ENCODE results near the gene AHI1. TPM values are rescaled to one million over a fixed set of nuclear protein-coding genes. Genes with fewer than 3 reads are reported as not detected.

AHI1 gene
- total RNA-seq, 2 donors from 2014 or later: 18.0 to 37.9 TPM

GRCh38 chr6:135234492-135234780 lies 263.1 kb downstream of the AHI1 start:
- Histone ChIP-seq H3K4me1 (replicated peaks) (no peaks in the 10 kb centered on the region), H3K36me3 (no peaks in the 10 kb centered on the region), H3K27ac (no peak overlapping the region), H3K9me3 (no peaks in the 10 kb centered on the region), H3K4me3 (no peak overlapping the region), H3K27me3 (replicated peaks; ENCODE audit: insufficient read depth) (no peaks in the 10 kb centered on the region)
- DNase-seq (ENCODE audit: low spot score): no peak
- intact Hi-C loops (cut with DNase I): no loop called here
- TF ChIP-seq POLR2A (IDR thresholded peaks at IDR 0.05) (no peak), CTCF (IDR thresholded peaks at IDR 0.05) (no peak), POLR2AphosphoS5 (IDR thresholded peaks at IDR 0.05) (no peak)
- 20% methylated on average over 1 of the region's 1 CpG for WGBS

GRCh38 chr6:135233686-135234491 lies 263.7 kb downstream of the AHI1 start:
- Histone ChIP-seq H3K36me3 (no peaks in the 10 kb centered on the region), H3K4me1 (replicated peaks) (no peaks in the 10 kb centered on the region), H3K27me3 (replicated peaks; ENCODE audit: insufficient read depth) (no peaks in the 10 kb centered on the region), H3K4me3 (no peak overlapping the region), H3K27ac (no peak overlapping the region), H3K9me3 (no peaks in the 10 kb centered on the region)
- intact Hi-C loops (cut with DNase I): no loop called here
- WGBS: 68% methylated on average over 5 of the region's 5 CpGs
- DNase-seq (ENCODE audit: low spot score): no peak
- no peak for TF ChIP-seq POLR2A (IDR thresholded peaks at IDR 0.05)

Small RNA genes lying within 50 kb of the gene (microRNA-seq; reads per million reads assigned to microRNA genes)
- not detected for gene MIR548A2

Small RNA genes lying within 50 kb of the gene (small RNA-seq; reads per million reads assigned to genes)
- gene MIR548A2: 0 reads per million in 2 donors
- gene RF00019: 0 reads per million in 2 donors
